A172 (cell line): ENCODE results near the gene MELTF. TPM values are rescaled to one million over a fixed set of nuclear protein-coding genes. Genes with fewer than 3 reads are reported as not detected.
A peak's percentile ranks its signal among the peaks of the same experiment; 100 is the strongest.
"Not testable (repeated sequence)": the region's sequence is repeated elsewhere in the genome, so short reads cannot be mapped to it uniquely, and the experiment has no call there.

ENCODE experiments used
- DNase-seq: peaks from one replicate; pipeline ENCODE4 v3.0.0-alpha.2; 2015; ENCODE audit warnings: low spot score
- total RNA-seq: library from RNA; depleted of rRNA; stranded (reverse); fragments of >200 nt; shearing (Covaris generic); gene quantifications from 2 replicates; pipeline ENCODE4 v1.2.3, GENCODE V29; 2014; rRNA removed

Gene MELTF
- total RNA-seq = 57.4 and 67.1 TPM in 2 replicates

- peak; percentile 49 for DNase-seq
Measured at GRCh38 chr3:197029511-197030167, at the start of gene MELTF. TSS of gene MELTF (minus strand) at chr3:197029817. CDS start at chr3:197029702, 115 bp downstream.

GRCh38 chr3:197076415-197076814, 46.8 kb upstream of the MELTF start:
- no peak for DNase-seq

GRCh38 chr3:197068077-197068476, 38.5 kb upstream of the MELTF start:
- no peak for DNase-seq

GRCh38 chr3:197064771-197065170, 35.2 kb upstream of the MELTF start:
- DNase-seq = no peak

GRCh38 chr3:197062446-197062845, 32.8 kb upstream of the MELTF start:
- no peak for DNase-seq

- DNase-seq = not testable (repeated sequence)
Measured at GRCh38 chr3:197051637-197052036, 22.0 kb upstream of the MELTF start.

- DNase-seq = no peak
Measured at GRCh38 chr3:197050511-197050910, 20.9 kb upstream of the MELTF start.

- no peak for DNase-seq
Measured at GRCh38 chr3:197042539-197042938, 12.9 kb upstream of the MELTF start.

GRCh38 chr3:197041875-197042488, 12.4 kb upstream of the MELTF start:
- no peak for DNase-seq

GRCh38 chr3:197040658-197041057, 11.0 kb upstream of the MELTF start:
- no peak for DNase-seq

GRCh38 chr3:197038679-197039462, 9.3 kb upstream of the MELTF start:
- no peak for DNase-seq

- no peak for DNase-seq
Measured at GRCh38 chr3:197035577-197035976, 6.0 kb upstream of the MELTF start.

- DNase-seq = not testable (repeated sequence)
Measured at GRCh38 chr3:197034778-197035177, 5.2 kb upstream of the MELTF start.

- DNase-seq = not testable (repeated sequence)
Measured at GRCh38 chr3:197033764-197034163, 4.1 kb upstream of the MELTF start.

- DNase-seq = peak; percentile 100
Measured at GRCh38 chr3:197031315-197032285, 2.0 kb upstream of the MELTF start.

- DNase-seq = no peak
Measured at GRCh38 chr3:197030379-197031314, 1.0 kb upstream of the MELTF start.

GRCh38 chr3:197028728-197029510, 698 bp downstream of the MELTF start:
- DNase-seq = peak; percentile 34

GRCh38 chr3:197027896-197028727, 1.5 kb downstream of the MELTF start:
- no peak for DNase-seq
